HL-60 (cell line): ENCODE data around the gene TOX2.

Experiments used
- DNase-seq, 2 experiments: peaks; one replicate each; pipeline ENCODE4 v3.0.0-alpha.2; 2010 to 2020; ENCODE audit warnings: low read depth in 1 of 2, low spot score in 1 of 2
- H3K27ac ChIP-seq: fragments of 250-450 bp; sonication (Bioruptor Pico); replicated peaks from 2 replicates; pipeline ENCODE4 v1.5.1; 2020; ENCODE audit warnings: mild to moderate bottlenecking, moderate library complexity
- H3K27me3 ChIP-seq: fragments of 250-450 bp; sonication (Bioruptor Pico); 2 replicates; pipeline ENCODE4 v1.5.1; 2021; ENCODE audit warnings: mild to moderate bottlenecking, moderate library complexity; ENCODE audit not compliant: insufficient read depth, poor library complexity, severe bottlenecking
- H3K4me3 ChIP-seq: replicated peaks from 2 replicates; pipeline ENCODE4 v1.5.1; 2011; ENCODE audit warnings: mild to moderate bottlenecking, control low read depth, low read length; ENCODE audit not compliant: insufficient read depth
- GABPA ChIP-seq: IDR thresholded peaks from 2 replicates; pipeline ENCODE4 v1.6.1; 2012; ENCODE audit warnings: low read depth
- POLR2AphosphoS5 ChIP-seq: IDR thresholded peaks from 2 replicates; pipeline ENCODE4 v1.6.1; 2012; ENCODE audit warnings: low read depth
- SPI1 ChIP-seq: IDR thresholded peaks from 2 replicates; pipeline ENCODE4 v1.6.1; 2012; ENCODE audit warnings: low read depth, mild to moderate bottlenecking, borderline replicate concordance
- TF ChIP-seq, protein P1 (sequence below): IDR thresholded peaks from 2 replicates; pipeline ENCODE4 v1.6.1; 2012; ENCODE audit warnings: low read depth; ENCODE audit not compliant: insufficient replicate concordance
- TF ChIP-seq, protein P2 (sequence below): IDR thresholded peaks from one replicate; pipeline ENCODE4 v1.5.1; 2011; ENCODE audit warnings: low read length, control low read depth, inconsistent platforms; ENCODE audit not compliant: insufficient read depth

TOX2 gene

DNA sequence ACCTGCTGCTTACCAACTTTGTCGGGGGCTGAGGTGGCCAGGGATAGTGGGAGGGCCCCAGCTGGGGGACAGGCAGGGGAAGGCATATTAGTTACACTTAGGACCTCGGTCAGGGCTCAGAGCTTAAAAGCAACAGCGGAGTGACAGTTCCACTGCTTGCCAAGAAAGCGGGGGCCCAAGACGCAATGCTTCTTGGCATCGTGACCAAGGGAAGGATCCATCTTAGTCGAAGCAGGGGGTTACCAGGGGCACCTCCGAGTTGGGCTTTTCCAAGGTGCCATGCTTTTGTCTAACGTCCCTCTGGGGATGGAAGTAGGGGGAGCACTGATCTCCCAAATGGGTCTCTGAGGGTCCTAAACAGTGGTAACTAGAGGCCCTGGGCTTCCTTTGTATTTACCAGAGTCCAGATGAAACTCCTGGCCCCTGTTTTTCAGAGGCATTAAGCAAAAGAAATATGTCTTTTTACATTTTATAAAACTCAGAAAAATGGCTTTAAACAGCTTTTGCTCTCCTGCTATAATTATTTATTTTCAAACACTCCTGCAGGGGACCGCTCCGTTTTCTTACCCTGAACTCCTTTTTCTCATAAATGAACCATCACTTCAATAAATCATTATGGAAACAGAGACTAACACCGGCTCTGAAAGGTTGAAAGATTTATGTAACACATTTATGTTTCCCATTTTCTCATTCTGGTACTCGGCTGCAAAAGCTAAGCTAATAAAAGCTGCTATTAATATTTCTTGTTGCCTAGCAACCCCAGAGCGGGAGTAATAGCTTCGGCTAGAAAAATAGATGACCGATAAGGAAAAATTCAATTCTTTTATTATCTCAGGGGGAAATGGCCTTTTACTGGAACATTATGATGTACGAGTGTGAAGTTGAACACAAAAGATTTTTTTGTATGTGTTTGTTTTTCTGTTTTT is 100.4 kb downstream of the TOX2 start:
- TF ChIP-seq, protein P1, sequence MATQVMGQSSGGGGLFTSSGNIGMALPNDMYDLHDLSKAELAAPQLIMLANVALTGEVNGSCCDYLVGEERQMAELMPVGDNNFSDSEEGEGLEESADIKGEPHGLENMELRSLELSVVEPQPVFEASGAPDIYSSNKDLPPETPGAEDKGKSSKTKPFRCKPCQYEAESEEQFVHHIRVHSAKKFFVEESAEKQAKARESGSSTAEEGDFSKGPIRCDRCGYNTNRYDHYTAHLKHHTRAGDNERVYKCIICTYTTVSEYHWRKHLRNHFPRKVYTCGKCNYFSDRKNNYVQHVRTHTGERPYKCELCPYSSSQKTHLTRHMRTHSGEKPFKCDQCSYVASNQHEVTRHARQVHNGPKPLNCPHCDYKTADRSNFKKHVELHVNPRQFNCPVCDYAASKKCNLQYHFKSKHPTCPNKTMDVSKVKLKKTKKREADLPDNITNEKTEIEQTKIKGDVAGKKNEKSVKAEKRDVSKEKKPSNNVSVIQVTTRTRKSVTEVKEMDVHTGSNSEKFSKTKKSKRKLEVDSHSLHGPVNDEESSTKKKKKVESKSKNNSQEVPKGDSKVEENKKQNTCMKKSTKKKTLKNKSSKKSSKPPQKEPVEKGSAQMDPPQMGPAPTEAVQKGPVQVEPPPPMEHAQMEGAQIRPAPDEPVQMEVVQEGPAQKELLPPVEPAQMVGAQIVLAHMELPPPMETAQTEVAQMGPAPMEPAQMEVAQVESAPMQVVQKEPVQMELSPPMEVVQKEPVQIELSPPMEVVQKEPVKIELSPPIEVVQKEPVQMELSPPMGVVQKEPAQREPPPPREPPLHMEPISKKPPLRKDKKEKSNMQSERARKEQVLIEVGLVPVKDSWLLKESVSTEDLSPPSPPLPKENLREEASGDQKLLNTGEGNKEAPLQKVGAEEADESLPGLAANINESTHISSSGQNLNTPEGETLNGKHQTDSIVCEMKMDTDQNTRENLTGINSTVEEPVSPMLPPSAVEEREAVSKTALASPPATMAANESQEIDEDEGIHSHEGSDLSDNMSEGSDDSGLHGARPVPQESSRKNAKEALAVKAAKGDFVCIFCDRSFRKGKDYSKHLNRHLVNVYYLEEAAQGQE, result no peak
- TF ChIP-seq GABPA, result no peak
- no peak for DNase-seq
- H3K27me3 ChIP-seq, result no peaks in the 10 kb centered on the region
- no peak overlapping the region for H3K27ac ChIP-seq
- no peak overlapping the region for H3K4me3 ChIP-seq

DNA sequence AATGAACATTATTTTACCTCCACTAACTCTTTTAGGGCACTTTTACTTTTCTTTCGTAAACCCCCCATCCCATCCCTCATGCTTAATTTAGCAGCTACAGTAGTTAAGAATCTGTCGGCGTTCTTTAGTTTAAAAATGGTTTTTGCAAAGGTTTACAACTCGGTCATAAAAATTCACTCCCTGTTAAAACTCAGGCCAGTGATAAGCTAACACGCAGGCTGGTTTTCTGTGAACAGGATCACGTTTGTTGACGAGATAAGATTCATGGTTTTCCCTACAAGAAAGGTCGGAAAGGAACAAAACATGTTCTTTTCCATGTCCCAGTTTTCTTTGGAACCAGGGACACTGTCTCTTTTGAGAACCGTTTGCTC is 101.1 kb downstream of the TOX2 start:
- Histone ChIP-seq H3K27ac (no peak overlapping the region), H3K27me3 (no peaks in the 10 kb centered on the region), H3K4me3 (no peak overlapping the region)
- no peak for TF ChIP-seq POLR2AphosphoS5
- no peak for TF ChIP-seq GABPA
- no peak for TF ChIP-seq SPI1
- TF ChIP-seq, protein P1, result no peak
- TF ChIP-seq, protein P2, sequence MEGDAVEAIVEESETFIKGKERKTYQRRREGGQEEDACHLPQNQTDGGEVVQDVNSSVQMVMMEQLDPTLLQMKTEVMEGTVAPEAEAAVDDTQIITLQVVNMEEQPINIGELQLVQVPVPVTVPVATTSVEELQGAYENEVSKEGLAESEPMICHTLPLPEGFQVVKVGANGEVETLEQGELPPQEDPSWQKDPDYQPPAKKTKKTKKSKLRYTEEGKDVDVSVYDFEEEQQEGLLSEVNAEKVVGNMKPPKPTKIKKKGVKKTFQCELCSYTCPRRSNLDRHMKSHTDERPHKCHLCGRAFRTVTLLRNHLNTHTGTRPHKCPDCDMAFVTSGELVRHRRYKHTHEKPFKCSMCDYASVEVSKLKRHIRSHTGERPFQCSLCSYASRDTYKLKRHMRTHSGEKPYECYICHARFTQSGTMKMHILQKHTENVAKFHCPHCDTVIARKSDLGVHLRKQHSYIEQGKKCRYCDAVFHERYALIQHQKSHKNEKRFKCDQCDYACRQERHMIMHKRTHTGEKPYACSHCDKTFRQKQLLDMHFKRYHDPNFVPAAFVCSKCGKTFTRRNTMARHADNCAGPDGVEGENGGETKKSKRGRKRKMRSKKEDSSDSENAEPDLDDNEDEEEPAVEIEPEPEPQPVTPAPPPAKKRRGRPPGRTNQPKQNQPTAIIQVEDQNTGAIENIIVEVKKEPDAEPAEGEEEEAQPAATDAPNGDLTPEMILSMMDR, result no peak
- DNase-seq, result no peak

DNA sequence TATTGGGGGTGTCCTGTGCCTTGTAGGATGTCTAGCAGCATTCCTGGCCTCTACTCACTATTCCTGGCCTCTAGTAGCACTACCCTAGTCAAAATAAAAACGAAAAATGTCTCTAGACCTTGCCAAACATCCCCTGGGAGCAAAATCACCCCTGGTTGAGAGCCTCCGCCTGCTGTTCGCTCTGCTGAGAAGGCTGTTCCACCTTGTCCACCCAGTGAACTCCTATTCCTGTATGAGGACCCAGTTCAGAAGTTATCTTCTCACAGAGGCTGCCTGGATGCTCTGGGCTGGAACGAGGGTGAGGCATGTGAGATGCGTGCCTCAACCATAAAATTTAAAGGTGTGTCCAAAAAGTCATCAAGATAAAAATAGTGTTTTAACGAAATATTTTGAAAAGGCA is 101.9 kb downstream of the TOX2 start:
- Histone ChIP-seq H3K4me3 (no peak overlapping the region), H3K27me3 (no peaks in the 10 kb centered on the region), H3K27ac (no peak overlapping the region)
- no peak for DNase-seq
- TF ChIP-seq GABPA (no peak), SPI1 (no peak), POLR2AphosphoS5 (no peak)
- TF ChIP-seq, protein P2, result no peak
- TF ChIP-seq, protein P1, result no peak
